Endothelial cell of umbilical vein (primary cell): Measurements from ENCODE around the gene NFKB1.

Experiments used
- CTCF ChIP-seq, 2 donors: IDR thresholded peaks; 1 replicate in 1 of 2; 2 replicates in 1 of 2; pipeline ENCODE4 v1.5.1; 2011; ENCODE audit warnings: low read length in 2 of 2, mild to moderate bottlenecking in 2 of 2, moderate library complexity in 2 of 2, control low read depth in 1 of 2, inconsistent platforms in 1 of 2, low read depth in 1 of 2; ENCODE audit not compliant: insufficient read depth in 1 of 2; ENCODE audit errors: extremely low read depth in 1 of 2
- EZH2 ChIP-seq: IDR thresholded peaks from 2 replicates; pipeline ENCODE4 v1.6.1; 2012; ENCODE audit warnings: borderline replicate concordance, low read depth, mild to moderate bottlenecking, moderate library complexity, low read length, inconsistent platforms; ENCODE audit not compliant: severe bottlenecking
- MAX ChIP-seq: IDR thresholded peaks from 2 replicates; pipeline ENCODE4 v1.6.1; 2011; ENCODE audit not compliant: insufficient read depth, insufficient read length
- POLR2AphosphoS5 ChIP-seq: IDR thresholded peaks from 2 replicates; pipeline ENCODE4 v1.6.1; 2012; ENCODE audit warnings: low read depth, mild to moderate bottlenecking, control low read depth, low read length, moderate library complexity; ENCODE audit not compliant: insufficient read depth

GRCh38 chr4:102472441-102473013 is 28.6 kb upstream of the NFKB1 start:
- TF ChIP-seq MAX (no peak), EZH2 (no peak), CTCF (IDR thresholded peaks at IDR 0.05; ENCODE audit: extremely low read depth in 1 of 2, insufficient read depth in 1 of 2, low read depth in 1 of 2, low read length in 2 of 2) (no peak), POLR2AphosphoS5 (no peak)
